GM23338 (cell line): Measurements from ENCODE around the gene UPP2. TPM values are rescaled to one million over a fixed set of nuclear protein-coding genes. Genes with fewer than 3 reads are reported as not detected.

Source experiments
- ATAC-seq: fragments of 200-7000 bp; cut with Tn5 transposase; 3 replicates; pipeline ENCODE4 v1.9.1; 2020
- DNase-seq: peaks from one replicate; pipeline ENCODE4 v3.0.0-alpha.2; 2015; ENCODE audit warnings: low spot score
- H2AFZ ChIP-seq: fragments of 200-600 bp; sonication (generic); 2 replicates; pipeline ENCODE4 v1.8.0; 2016; ENCODE audit warnings: antibody characterized with exemption, mild to moderate bottlenecking, moderate library complexity
- H3F3A ChIP-seq: fragments of 200-600 bp; sonication (generic); replicated peaks from 2 replicates; pipeline ENCODE4 v1.8.0; 2017; ENCODE audit warnings: antibody characterized with exemption, mixed run types, low read depth
- H3K27ac ChIP-seq: fragments of 200-600 bp; sonication (generic); 2 replicates; pipeline ENCODE4 v1.6.1; 2016; ENCODE audit warnings: low read depth
- H3K27me3 ChIP-seq: fragments of 200-600 bp; sonication (generic); 2 replicates; pipeline ENCODE4 v1.8.0; 2016; ENCODE audit warnings: mild to moderate bottlenecking, mixed run types, moderate library complexity; ENCODE audit not compliant: insufficient read depth
- H3K36me3 ChIP-seq: fragments of 200-600 bp; sonication (generic); 2 replicates; pipeline ENCODE4 v1.8.0; 2016; ENCODE audit warnings: mild to moderate bottlenecking; ENCODE audit not compliant: insufficient read depth
- H3K4me1 ChIP-seq: fragments of 200-600 bp; sonication (generic); 2 replicates; pipeline ENCODE4 v1.8.0; 2016; ENCODE audit warnings: mild to moderate bottlenecking, moderate library complexity; ENCODE audit not compliant: insufficient read depth
- H3K4me2 ChIP-seq: fragments of 200-600 bp; sonication (generic); 2 replicates; pipeline ENCODE4 v1.7.1; 2017; ENCODE audit warnings: mixed run types
- H3K4me3 ChIP-seq: fragments of 200-600 bp; sonication (generic); 2 replicates; pipeline ENCODE4 v1.6.1; 2016; ENCODE audit warnings: mixed run types
- H3K79me2 ChIP-seq: fragments of 200-600 bp; sonication (generic); replicated peaks from 2 replicates; pipeline ENCODE4 v1.8.0; 2017; ENCODE audit warnings: mild to moderate bottlenecking; ENCODE audit not compliant: insufficient read depth
- H3K9me2 ChIP-seq: fragments of 200-600 bp; sonication (generic); 2 replicates; pipeline ENCODE4 v1.8.0; 2017; ENCODE audit not compliant: insufficient read depth
- H4K20me1 ChIP-seq: fragments of 200-600 bp; sonication (generic); replicated peaks from 2 replicates; pipeline ENCODE4 v1.8.0; 2017; ENCODE audit warnings: mild to moderate bottlenecking; ENCODE audit not compliant: insufficient read depth
- H3K27ac Mint-ChIP-seq: 2 replicates; pipeline ENCODE4 v1.8.0; 2020; ENCODE audit warnings: inconsistent platforms, mild to moderate bottlenecking, moderate library complexity, mixed read lengths
- H3K27me3 Mint-ChIP-seq: 3 replicates; pipeline ENCODE4 v1.8.0; 2022; ENCODE audit warnings: low read depth, mild to moderate bottlenecking, moderate library complexity, mixed read lengths, inconsistent platforms; ENCODE audit not compliant: insufficient read depth, poor library complexity
- H3K36me3 Mint-ChIP-seq: 3 replicates; pipeline ENCODE4 v1.8.0; 2021; ENCODE audit warnings: low read depth, mild to moderate bottlenecking, inconsistent platforms, moderate library complexity, mixed read lengths
- H3K4me1 Mint-ChIP-seq: 3 replicates; pipeline ENCODE4 v1.8.0; 2020; ENCODE audit warnings: mild to moderate bottlenecking, inconsistent platforms, mixed read lengths
- H3K4me3 Mint-ChIP-seq: 3 replicates; pipeline ENCODE4 v1.8.0; 2021; ENCODE audit warnings: moderate library complexity, mild to moderate bottlenecking, inconsistent platforms, mixed read lengths
- H3K9me3 Mint-ChIP-seq: 3 replicates; pipeline ENCODE4 v1.8.0; 2020; ENCODE audit warnings: moderate library complexity, mild to moderate bottlenecking, inconsistent platforms, mixed read lengths
- CREB1 ChIP-seq: fragments of 250-450 bp; sonication (Bioruptor Pico); IDR thresholded peaks from 2 replicates; pipeline ENCODE4 v1.5.0; 2020; ENCODE audit warnings: low read depth, mild to moderate bottlenecking, moderate library complexity
- CTCF ChIP-seq, 2 experiments: fragments of 200-600 bp in 1 of 2; sonication (generic) in 1 of 2; conservative IDR thresholded peaks; 2 replicates each; pipeline versions ENCODE4 v1.5.1 to v1.6.1; 2016 to 2017; ENCODE audit warnings: antibody characterized with exemption in 2 of 2, low read depth in 2 of 2, mild to moderate bottlenecking in 2 of 2, moderate library complexity in 1 of 2
- ETS1 ChIP-seq: IDR thresholded peaks from 2 replicates; pipeline ENCODE4 v1.6.1; 2016; ENCODE audit warnings: antibody characterized with exemption
- EZH2phosphoT487 ChIP-seq: fragments of 200-600 bp; sonication (generic); IDR thresholded peaks from one replicate; pipeline ENCODE4 v1.8.1; 2018; ENCODE audit warnings: antibody characterized with exemption; ENCODE audit not compliant: unreplicated experiment
- POLR2AphosphoS5 ChIP-seq: IDR thresholded peaks from 2 replicates; pipeline ENCODE4 v1.6.1; 2016; ENCODE audit warnings: antibody characterized with exemption, low read depth
- STAT1 ChIP-seq: IDR thresholded peaks from one replicate; pipeline ENCODE4 v1.6.1; 2016; ENCODE audit warnings: antibody characterized with exemption; ENCODE audit not compliant: unreplicated experiment
- ZNF114 ChIP-seq: fragments of 250-450 bp; sonication (Bioruptor Pico); IDR thresholded peaks from 2 replicates; pipeline ENCODE4 v1.5.0; 2020; ENCODE audit warnings: mild to moderate bottlenecking, moderate library complexity
- ZNF331 ChIP-seq: fragments of 250-450 bp; sonication (Bioruptor Pico); IDR thresholded peaks from 2 replicates; pipeline ENCODE4 v1.5.0; 2020; ENCODE audit warnings: low read depth, mild to moderate bottlenecking, moderate library complexity
- ZNF462 ChIP-seq: fragments of 250-450 bp; sonication (Bioruptor Pico); IDR thresholded peaks from 2 replicates; pipeline ENCODE4 v1.5.0; 2020; ENCODE audit warnings: mild to moderate bottlenecking, moderate library complexity
- polyA plus RNA-seq: library from polyadenylated mRNA; unstranded; fragments of >200 nt; fragmentation: Nextera tagmentation; extraction: Ambion mirVana; gene quantifications from 2 replicates; pipeline ENCODE4 v1.2.1, GENCODE V29; 2016
- total RNA-seq: library from RNA; depleted of rRNA; stranded (reverse); fragments of >200 nt; shearing (Covaris generic); gene quantifications from 2 replicates; pipeline ENCODE4 v1.2.3, GENCODE V29; 2014

Gene UPP2
- total and polyA plus RNA-seq, 2 experiments from 2014 or later: not detected

GRCh38 chr2:158089322-158089721 is 12.4 kb upstream of the UPP2 start (continued):
- TF ChIP-seq CTCF (conservative IDR thresholded peaks at IDR 0.05; ENCODE audit: low read depth in 2 of 2) (no peak), ETS1 (no peak)

GRCh38 chr2:158091647-158092046 is 10.0 kb upstream of the UPP2 start:
- no peaks in the 10 kb centered on the region for H3K4me1 ChIP-seq
- peaks cover 7% of the 10 kb centered on the region; the same call in 1 of the 3 replicates for H3K36me3 Mint-ChIP-seq
- no peaks in the 10 kb centered on the region for H4K20me1 ChIP-seq
- no peak overlapping the region for H3K4me3 Mint-ChIP-seq
- no peak overlapping the region for H3K4me2 ChIP-seq
- peaks cover 8% of the 10 kb centered on the region; the same call in 2 of the 3 replicates for H3K9me3 Mint-ChIP-seq
- H3K27ac Mint-ChIP-seq: no peak overlapping the region
- no peak for DNase-seq
- no peaks in the 10 kb centered on the region for H3K9me2 ChIP-seq
- H3K27me3 ChIP-seq: no peaks in the 10 kb centered on the region
- no peaks in the 10 kb centered on the region for H3K27me3 Mint-ChIP-seq
- H3K79me2 ChIP-seq: no peaks in the 10 kb centered on the region
- ATAC-seq: no peak
- H3F3A ChIP-seq: no peaks in the 10 kb centered on the region
- no peak overlapping the region for H3K27ac ChIP-seq
- no peak overlapping the region for H2AFZ ChIP-seq
- H3K4me1 Mint-ChIP-seq: no peaks in the 10 kb centered on the region
- no peak overlapping the region for H3K4me3 ChIP-seq
- 0 out of 2 replicates have a peak, but pooled peaks cover 3% of the 10 kb centered on the region for H3K36me3 ChIP-seq
- TF ChIP-seq POLR2AphosphoS5 (no peak), ETS1 (no peak), ZNF331 (CRISPR knock-in tag) (no peak), ZNF462 (CRISPR knock-in tag) (no peak), CREB1 (CRISPR knock-in tag) (no peak), CTCF (conservative IDR thresholded peaks at IDR 0.05; ENCODE audit: low read depth in 2 of 2) (no peak), STAT1 (no peak), ZNF114 (CRISPR knock-in tag) (no peak), EZH2phosphoT487 (no peak)
